ENCODE results near the gene GCK.

- TF ChIP-seq GMEB2 (CRISPR knock-in tag; IDR thresholded peaks at IDR 0.05; ENCODE audit: low read depth): no peak
- TF ChIP-seq PBX2 (CRISPR knock-in tag; IDR thresholded peaks at IDR 0.05): no peak
- no peak for TF ChIP-seq NFIC (IDR thresholded peaks at IDR 0.05; ENCODE audit: low read length)
- no peak for TF ChIP-seq SALL2 (CRISPR knock-in tag; IDR thresholded peaks at IDR 0.05)
- no peak for TF ChIP-seq ATF2 (CRISPR knock-in tag; IDR thresholded peaks at IDR 0.05)
- no peak for TF ChIP-seq TCF12 (IDR thresholded peaks at IDR 0.05)
- no peak for TF ChIP-seq TCF12 (CRISPR knock-in tag; IDR thresholded peaks at IDR 0.05)
- no peak for TF ChIP-seq HCFC1 (IDR thresholded peaks at IDR 0.05; ENCODE audit: low read depth, low read length)
- TF ChIP-seq FOXK1 (CRISPR knock-in tag; IDR thresholded peaks at IDR 0.05; ENCODE audit: borderline replicate concordance, low read depth): no peak
- TF ChIP-seq ZNF317 (CRISPR knock-in tag; IDR thresholded peaks at IDR 0.05): no peak
- no peak for TF ChIP-seq CTCF (CRISPR knock-in tag; IDR thresholded peaks at IDR 0.05)
- TF ChIP-seq CBX5 (CRISPR knock-in tag; IDR thresholded peaks at IDR 0.05; ENCODE audit: borderline replicate concordance): no peak
Measured at GRCh38 chr7:44235066-44235465, 45.8 kb upstream of the GCK start.

Data from HepG2 (cell line).